HepG2 (cell line): ENCODE results near the gene LOXL3. TPM values are rescaled to one million over a fixed set of nuclear protein-coding genes. Genes with fewer than 3 reads are reported as not detected.

Experiments used
- ATAC-seq: fragments of 200-7000 bp; cut with Tn5 transposase; 3 replicates; pipeline ENCODE4 v1.9.1; 2020; ENCODE audit warnings: mild to moderate bottlenecking, moderate library complexity
- BruUV-seq: library from RNA; stranded (reverse); fragments of 400-500 nt; replicated peaks from 2 replicates; lab custom pipeline; 2021; lab: Mats Ljungman, UMichigan
- CTCF ChIA-PET: fragments of 300-600 bp; formaldehyde crosslinking; extraction: SDS; loops from one replicate; lab custom pipeline; 2021; ENCODE audit warnings: low total read pairs, inconsistent platforms, low intra/inter-chr PET ratio; lab: Yijun Ruan, JAX
- POLR2A ChIA-PET: fragments of 350-600 bp; sonication (Branson Sonifier 250); formaldehyde crosslinking; loops from one replicate; lab custom pipeline; 2020; ENCODE audit warnings: antibody characterized with exemption, inconsistent platforms; lab: Yijun Ruan, JAX
- DNase-seq: peaks from one replicate; pipeline ENCODE4 v3.0.0-alpha.2; 2015; ENCODE audit warnings: low spot score
- FAIRE-seq: peaks from 3 replicates; lab custom pipeline; 2011; peaks lifted over from hg19 to GRCh38; lab: Jason Lieb, UNC
- H2AFZ ChIP-seq: one replicate; pipeline ENCODE4 v1.6.1; 2011; ENCODE audit warnings: low read length, inconsistent platforms
- H3K27ac ChIP-seq: fragments of 300-600 bp; 3 replicates; pipeline ENCODE4 v1.8.0; 2011; ENCODE audit warnings: mixed run types, mild to moderate bottlenecking, mixed read lengths, low read length, inconsistent platforms; ENCODE audit not compliant: insufficient read depth; ENCODE audit errors: extremely low read length
- H3K27me3 ChIP-seq, 2 experiments: fragments of 200-600 bp in 1 of 2; 2 replicates in 1 of 2; 3 replicates in 1 of 2; pipeline versions ENCODE4 v1.6.0 to v1.8.0; 2011; ENCODE audit warnings: low read length in 2 of 2, mild to moderate bottlenecking in 2 of 2, moderate library complexity in 2 of 2, inconsistent platforms in 1 of 2; ENCODE audit not compliant: insufficient read depth in 2 of 2, control insufficient read depth in 1 of 2
- H3K36me3 ChIP-seq, 2 experiments: fragments of 200-600 bp in 1 of 2; replicated peaks in 1 of 2; 2 replicates in 1 of 2; 3 replicates in 1 of 2; pipeline versions ENCODE4 v1.5.1 to v1.8.0; 2011; ENCODE audit warnings: low read length in 2 of 2, inconsistent platforms in 1 of 2; ENCODE audit not compliant: insufficient read depth in 2 of 2, control insufficient read depth in 1 of 2
- H3K4me1 ChIP-seq: 2 replicates; pipeline ENCODE4 v1.5.1; 2012; ENCODE audit warnings: low read length, inconsistent platforms; ENCODE audit not compliant: insufficient read depth
- H3K4me2 ChIP-seq: 2 replicates; pipeline ENCODE4 v1.6.0; 2011; ENCODE audit warnings: low read depth, low read length, inconsistent platforms
- H3K4me3 ChIP-seq, 3 experiments: fragments of 200-600 bp in 1 of 3; sonication (generic), shearing (Covaris generic) in 1 of 3; replicated peaks in 1 of 3; 2 replicates each; pipeline ENCODE4 v1.5.1; 2011 to 2016; ENCODE audit warnings: low read length in 3 of 3, inconsistent platforms in 2 of 3, low read depth in 2 of 3, mild to moderate bottlenecking in 2 of 3, control low read depth in 1 of 3, mixed read lengths in 1 of 3; ENCODE audit not compliant: insufficient read depth in 1 of 3
- H3K79me2 ChIP-seq: one replicate; pipeline ENCODE4 v1.6.1; 2011; ENCODE audit warnings: low read length, inconsistent platforms; ENCODE audit not compliant: insufficient read depth
- H3K9ac ChIP-seq: 2 replicates; pipeline ENCODE4 v1.6.0; 2011; ENCODE audit warnings: mild to moderate bottlenecking, low read depth, low read length, inconsistent platforms; ENCODE audit not compliant: insufficient read depth
- H3K9me3 ChIP-seq: 2 replicates; pipeline ENCODE4 v1.5.1; 2012; ENCODE audit warnings: mild to moderate bottlenecking, low read length
- H4K20me1 ChIP-seq: 2 replicates; pipeline ENCODE4 v1.6.0; 2011; ENCODE audit warnings: inconsistent platforms, mild to moderate bottlenecking, low read length, moderate library complexity; ENCODE audit not compliant: insufficient read depth
- HNRNPUL1 ChIP-seq: fragments of 200-400 bp; formaldehyde crosslinking; IDR thresholded peaks from 2 replicates; pipeline ENCODE4 v1.6.1; 2017; ENCODE audit warnings: low read depth, mild to moderate bottlenecking, low read length, moderate library complexity
- SCMH1 ChIP-seq: sonication (generic); formaldehyde crosslinking; IDR thresholded peaks from 2 replicates; pipeline ENCODE4 v1.9.0; 2021; ENCODE audit warnings: missing genetic modification reagents, mild to moderate bottlenecking, borderline replicate concordance
- TARDBP ChIP-seq: sonication (generic); formaldehyde crosslinking; IDR thresholded peaks from 2 replicates; pipeline ENCODE4 v1.8.0; 2022; ENCODE audit warnings: mild to moderate bottlenecking, missing genetic modification reagents
- ZNF329 ChIP-seq: sonication (generic); formaldehyde crosslinking; IDR thresholded peaks from 2 replicates; pipeline ENCODE4 v1.9.0; 2021; ENCODE audit warnings: low read depth, mild to moderate bottlenecking, missing genetic modification reagents
- ZNF354B ChIP-seq: sonication (generic); formaldehyde crosslinking; IDR thresholded peaks from 2 replicates; pipeline ENCODE4 v1.8.0; 2022; ENCODE audit warnings: mild to moderate bottlenecking, missing genetic modification reagents
- WGBS: methylation state at CpG from one replicate; pipeline ENCODE4 v1.1.6; 2017; ENCODE audit warnings: low lambda C conversion rate; 5-methylcytosine and 5-hydroxymethylcytosine counted together
- in situ Hi-C: cut with HindIII; loops from 2 replicates; pipeline ENCODE4 v1.10.0; 2017; ENCODE audit warnings: low pct_unique_long_range_greater_than_20kb; ENCODE audit not compliant: extremely low pct_ligation_motif_present
- intact Hi-C: fragments of 100-400 bp; cut with micrococcal nuclease; formaldehyde crosslinking; loops from one replicate; pipeline ENCODE4 v1.10.0; 2022; ENCODE audit not compliant: unreplicated experiment
- polyA plus RNA-seq, 8 experiments: library from polyadenylated mRNA; depleted of rRNA in 3 of 8; stranded (reverse) in 7 of 8; unstranded in 1 of 8; fragments of >200 nt; fragmentation: Illumina TruSeq in 4 of 8; extraction: Trizol in 4 of 8; gene quantifications; 2 replicates each; pipeline versions ENCODE4 v1.2.1 to v1.2.3, GENCODE V29; 2011 to 2016; ENCODE audit warnings: low read depth in 4 of 8, missing spikeins in 1 of 8, mixed read lengths in 1 of 8; ENCODE audit not compliant: insufficient read depth in 1 of 8
- total RNA-seq, 5 experiments: library from RNA; depleted of rRNA; stranded (reverse); fragments of >200 nt; fragmentation: Illumina TruSeq; extraction: Trizol; gene quantifications; 2 replicates each; pipeline ENCODE4 v1.2.3, GENCODE V29; 2016; ENCODE audit warnings: low read depth in 1 of 5
- TF ChIP-seq, protein P1 (sequence below): IDR thresholded peaks from 2 replicates; pipeline ENCODE4 v1.6.1; 2016; ENCODE audit warnings: missing compliant biosample characterization, missing genetic modification reagents, borderline replicate concordance
- TF ChIP-seq, protein P2 (sequence below): sonication (generic); formaldehyde crosslinking; IDR thresholded peaks from 2 replicates; pipeline ENCODE4 v1.4.0; 2020; ENCODE audit warnings: mild to moderate bottlenecking, missing genetic modification reagents
- TF ChIP-seq, protein P3 (sequence below): sonication (generic); formaldehyde crosslinking; IDR thresholded peaks from 2 replicates; pipeline ENCODE4 v1.8.1; 2023; ENCODE audit warnings: mild to moderate bottlenecking, missing genetic modification reagents, borderline replicate concordance
- TF ChIP-seq, protein P4 (sequence below): sonication (generic); formaldehyde crosslinking; IDR thresholded peaks from 2 replicates; pipeline ENCODE4 v1.5.0; 2020; ENCODE audit warnings: missing genetic modification reagents, mild to moderate bottlenecking, borderline replicate concordance
- TF ChIP-seq, protein P5 (sequence below): sonication (generic); formaldehyde crosslinking; IDR thresholded peaks from 2 replicates; pipeline ENCODE4 v1.5.0; 2020; ENCODE audit warnings: mild to moderate bottlenecking, missing genetic modification reagents, borderline replicate concordance
- TF ChIP-seq, protein P6 (sequence below): sonication (generic); formaldehyde crosslinking; IDR thresholded peaks from 2 replicates; pipeline ENCODE4 v1.4.0; 2020; ENCODE audit warnings: missing genetic modification reagents

LOXL3 gene
- total and polyA plus RNA-seq, 2 of the 13 experiments (the other 11 are each of a cell fraction or from before 2014, with no cell fraction given) = 0.55 to 6.5 TPM

DNA sequence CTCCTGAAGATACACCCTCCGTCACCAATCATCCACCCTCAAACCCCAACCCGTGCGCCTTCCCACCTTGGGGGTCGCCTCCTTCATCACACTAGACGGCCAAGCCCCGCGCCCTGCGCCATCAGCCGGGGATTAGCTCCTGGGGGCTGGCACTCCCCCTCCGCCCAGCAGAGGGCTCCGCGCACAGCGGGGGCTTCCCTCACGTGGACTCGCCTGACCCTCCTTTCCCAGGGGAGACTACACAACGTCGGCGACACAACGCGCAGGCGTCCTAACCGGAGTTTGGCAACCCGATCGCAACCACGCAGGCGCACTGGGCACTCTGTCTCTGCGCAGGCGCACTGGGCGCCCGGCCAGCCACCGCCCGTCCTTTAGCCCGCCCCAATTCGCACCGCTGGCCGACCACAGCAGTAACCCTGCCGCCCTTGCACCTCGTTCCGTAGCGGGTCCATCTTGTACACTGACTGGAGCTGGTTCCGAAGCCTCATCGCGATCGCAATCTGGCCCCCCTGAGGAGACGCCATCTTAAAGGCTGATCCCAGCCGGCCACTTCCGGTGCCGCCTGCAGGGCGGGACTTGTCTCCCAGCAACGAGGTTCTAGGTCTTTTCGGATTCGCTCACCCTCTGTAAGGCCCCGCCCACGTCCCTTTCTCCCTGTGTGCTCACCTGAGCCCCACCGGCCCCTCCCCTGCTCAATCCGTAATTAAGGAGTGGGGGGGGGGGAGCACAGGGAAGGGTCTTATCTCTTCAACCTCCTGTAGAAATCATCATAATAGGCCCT, 46.4 kb downstream of the LOXL3 start, which contains the start of gene PCGF1:
Gene PCGF1, minus strand, starts transcription at position 551 of the 781 bp plus-strand sequence. Its CDS starts 27 bp downstream, at position 524.
- Histone ChIP-seq H3K9ac (peak within 1 kb of the TSS; percentile 94), H3K4me2 (peak within 1 kb of the TSS; percentile 98), H3K4me1 (peaks cover 72% of the 10 kb centered on the region), H3K27ac (peak within 1 kb of the TSS; percentile 95), H2AFZ (peak within 1 kb of the TSS; percentile 34), H3K79me2 (peaks cover 41% of the 10 kb centered on the region), H3K27me3 (no peaks in the 10 kb centered on the region; a peak in 1 of 5 replicates), H3K36me3 (no peaks in the 10 kb centered on the region; a peak in 3 of 5 replicates), H4K20me1 (no peaks in the 10 kb centered on the region), H3K9me3 (no peaks in the 10 kb centered on the region), H3K4me3 (peak within 1 kb of the TSS; percentile 79 to 97 (median 95))
- intact Hi-C loops = loop anchor here (1.0 to 2.0 kb wide), 3 partner anchors 22 to 79 kb away; partner anchors contain the start of genes AUP1, HTRA2 and TTC31
- ATAC-seq = peak; percentile 78
- POLR2A ChIA-PET = interaction anchor here (0.8 to 16.5 kb wide), 18 partner anchors 9 to 94 kb away, joined by 3 to 795 read pairs (median 6); partner anchors contain the start of genes AUP1, CCDC142, DQX1 and HTRA2
- peak; percentile 86 for FAIRE-seq
- BruUV-seq = no TSS peak
- in situ Hi-C loops = no loop called here
- WGBS = 1% methylated on average over 34 of the region's 56 CpGs
- DNase-seq = peak; percentile 98
- CTCF ChIA-PET = interaction anchor here (1.1 to 1.9 kb wide), 4 partner anchors 22 to 81 kb away, joined by 3 to 10 read pairs (median 7); partner anchors contain the start of genes AUP1, CCDC142, HTRA2 and TTC31
- TF ChIP-seq, protein P1, sequence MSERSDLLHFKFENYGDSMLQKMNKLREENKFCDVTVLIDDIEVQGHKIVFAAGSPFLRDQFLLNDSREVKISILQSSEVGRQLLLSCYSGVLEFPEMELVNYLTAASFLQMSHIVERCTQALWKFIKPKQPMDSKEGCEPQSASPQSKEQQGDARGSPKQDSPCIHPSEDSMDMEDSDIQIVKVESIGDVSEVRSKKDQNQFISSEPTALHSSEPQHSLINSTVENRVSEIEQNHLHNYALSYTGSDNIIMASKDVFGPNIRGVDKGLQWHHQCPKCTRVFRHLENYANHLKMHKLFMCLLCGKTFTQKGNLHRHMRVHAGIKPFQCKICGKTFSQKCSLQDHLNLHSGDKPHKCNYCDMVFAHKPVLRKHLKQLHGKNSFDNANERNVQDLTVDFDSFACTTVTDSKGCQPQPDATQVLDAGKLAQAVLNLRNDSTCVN (CRISPR knock-in tag) = peak; percentile 83
- TF ChIP-seq, protein P2, sequence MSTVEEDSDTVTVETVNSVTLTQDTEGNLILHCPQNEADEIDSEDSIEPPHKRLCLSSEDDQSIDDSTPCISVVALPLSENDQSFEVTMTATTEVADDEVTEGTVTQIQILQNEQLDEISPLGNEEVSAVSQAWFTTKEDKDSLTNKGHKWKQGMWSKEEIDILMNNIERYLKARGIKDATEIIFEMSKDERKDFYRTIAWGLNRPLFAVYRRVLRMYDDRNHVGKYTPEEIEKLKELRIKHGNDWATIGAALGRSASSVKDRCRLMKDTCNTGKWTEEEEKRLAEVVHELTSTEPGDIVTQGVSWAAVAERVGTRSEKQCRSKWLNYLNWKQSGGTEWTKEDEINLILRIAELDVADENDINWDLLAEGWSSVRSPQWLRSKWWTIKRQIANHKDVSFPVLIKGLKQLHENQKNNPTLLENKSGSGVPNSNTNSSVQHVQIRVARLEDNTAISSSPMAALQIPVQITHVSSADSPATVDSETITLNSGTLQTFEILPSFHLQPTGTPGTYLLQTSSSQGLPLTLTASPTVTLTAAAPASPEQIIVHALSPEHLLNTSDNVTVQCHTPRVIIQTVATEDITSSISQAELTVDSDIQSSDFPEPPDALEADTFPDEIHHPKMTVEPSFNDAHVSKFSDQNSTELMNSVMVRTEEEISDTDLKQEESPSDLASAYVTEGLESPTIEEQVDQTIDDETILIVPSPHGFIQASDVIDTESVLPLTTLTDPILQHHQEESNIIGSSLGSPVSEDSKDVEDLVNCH = peak; percentile 84
- TF ChIP-seq HNRNPUL1 = no peak
- no peak; the same call in 1 of the 2 replicates for TF ChIP-seq TARDBP (CRISPR knock-in tag)
- TF ChIP-seq, protein P3, sequence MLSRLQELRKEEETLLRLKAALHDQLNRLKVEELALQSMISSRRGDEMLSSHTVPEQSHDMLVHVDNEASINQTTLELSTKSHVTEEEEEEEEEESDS (CRISPR knock-in tag) = no peak
- no peak for TF ChIP-seq SCMH1 (CRISPR knock-in tag)
- TF ChIP-seq, protein P4, sequence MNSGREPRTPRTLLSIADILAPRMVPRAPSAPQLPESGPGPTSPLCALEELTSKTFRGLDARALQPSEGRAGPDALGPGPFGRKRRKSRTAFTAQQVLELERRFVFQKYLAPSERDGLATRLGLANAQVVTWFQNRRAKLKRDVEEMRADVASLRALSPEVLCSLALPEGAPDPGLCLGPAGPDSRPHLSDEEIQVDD (CRISPR knock-in tag) = peak; percentile 55; the same call in 1 of the 2 replicates
- TF ChIP-seq, protein P5, sequence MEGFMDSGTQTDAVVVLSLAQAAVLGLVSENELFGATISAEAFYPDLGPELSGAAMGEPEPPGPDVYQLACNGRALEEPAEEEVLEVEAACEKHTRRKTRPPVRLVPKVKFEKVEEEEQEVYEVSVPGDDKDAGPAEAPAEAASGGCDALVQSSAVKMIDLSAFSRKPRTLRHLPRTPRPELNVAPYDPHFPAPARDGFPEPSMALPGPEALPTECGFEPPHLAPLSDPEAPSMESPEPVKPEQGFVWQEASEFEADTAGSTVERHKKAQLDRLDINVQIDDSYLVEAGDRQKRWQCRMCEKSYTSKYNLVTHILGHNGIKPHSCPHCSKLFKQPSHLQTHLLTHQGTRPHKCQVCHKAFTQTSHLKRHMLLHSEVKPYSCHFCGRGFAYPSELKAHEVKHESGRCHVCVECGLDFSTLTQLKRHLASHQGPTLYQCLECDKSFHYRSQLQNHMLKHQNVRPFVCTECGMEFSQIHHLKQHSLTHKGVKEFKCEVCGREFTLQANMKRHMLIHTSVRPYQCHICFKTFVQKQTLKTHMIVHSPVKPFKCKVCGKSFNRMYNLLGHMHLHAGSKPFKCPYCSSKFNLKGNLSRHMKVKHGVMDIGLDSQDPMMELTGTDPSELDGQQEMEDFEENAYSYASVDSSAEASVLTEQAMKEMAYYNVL (CRISPR knock-in tag) = no peak
- no peak for TF ChIP-seq ZNF354B
- TF ChIP-seq, protein P6, sequence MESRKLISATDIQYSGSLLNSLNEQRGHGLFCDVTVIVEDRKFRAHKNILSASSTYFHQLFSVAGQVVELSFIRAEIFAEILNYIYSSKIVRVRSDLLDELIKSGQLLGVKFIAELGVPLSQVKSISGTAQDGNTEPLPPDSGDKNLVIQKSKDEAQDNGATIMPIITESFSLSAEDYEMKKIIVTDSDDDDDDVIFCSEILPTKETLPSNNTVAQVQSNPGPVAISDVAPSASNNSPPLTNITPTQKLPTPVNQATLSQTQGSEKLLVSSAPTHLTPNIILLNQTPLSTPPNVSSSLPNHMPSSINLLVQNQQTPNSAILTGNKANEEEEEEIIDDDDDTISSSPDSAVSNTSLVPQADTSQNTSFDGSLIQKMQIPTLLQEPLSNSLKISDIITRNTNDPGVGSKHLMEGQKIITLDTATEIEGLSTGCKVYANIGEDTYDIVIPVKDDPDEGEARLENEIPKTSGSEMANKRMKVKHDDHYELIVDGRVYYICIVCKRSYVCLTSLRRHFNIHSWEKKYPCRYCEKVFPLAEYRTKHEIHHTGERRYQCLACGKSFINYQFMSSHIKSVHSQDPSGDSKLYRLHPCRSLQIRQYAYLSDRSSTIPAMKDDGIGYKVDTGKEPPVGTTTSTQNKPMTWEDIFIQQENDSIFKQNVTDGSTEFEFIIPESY (CRISPR knock-in tag) = no peak
- peak; percentile 46; the same call in 1 of the 2 replicates for TF ChIP-seq ZNF329
